GM12878 (cell line): ENCODE results near the gene CYP1A2.

Source experiments
- CREB1 ChIP-seq: IDR thresholded peaks from 2 replicates; pipeline ENCODE4 v1.6.1; 2012; ENCODE audit warnings: low read depth, mild to moderate bottlenecking, inconsistent platforms
- SMC3 ChIP-seq: IDR thresholded peaks from 2 replicates; pipeline ENCODE4 v1.6.1; 2011; ENCODE audit warnings: low read length, improper control_type of control experiment, borderline replicate concordance
- TF ChIP-seq, protein P1 (sequence below), 3 experiments: IDR thresholded peaks in 2 of 3; conservative IDR thresholded peaks in 1 of 3; 2 replicates each; pipeline ENCODE4 v1.5.1; 2011; ENCODE audit warnings: low read depth in 3 of 3, low read length in 3 of 3, mild to moderate bottlenecking in 3 of 3, control low read depth in 2 of 3, moderate library complexity in 2 of 3, inconsistent platforms in 1 of 3, mixed read lengths in 1 of 3; ENCODE audit not compliant: control insufficient read depth in 2 of 3, insufficient read depth in 1 of 3; ENCODE audit errors: extremely low read depth in 1 of 3

DNA sequence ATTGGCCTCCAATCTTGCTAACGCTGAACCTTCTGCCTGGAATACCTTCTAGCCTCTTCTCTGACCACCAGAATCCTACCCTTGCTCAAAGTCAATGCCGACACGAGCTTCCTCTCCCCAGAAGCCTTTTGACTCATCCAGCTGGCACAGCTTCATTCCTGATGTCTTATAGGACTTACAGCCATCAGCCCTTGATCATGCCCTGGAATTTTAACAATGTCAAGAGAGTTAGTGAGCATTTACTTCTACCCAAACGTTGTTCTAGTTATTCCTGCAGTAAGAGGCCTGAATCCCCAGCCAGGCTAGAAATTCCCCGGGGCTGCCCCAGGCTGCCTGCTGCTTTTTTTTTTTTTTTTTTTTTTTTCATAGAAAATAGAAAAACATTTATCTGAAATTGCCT, 3.9 kb downstream of the CYP1A2 start:
- TF ChIP-seq, protein P1, sequence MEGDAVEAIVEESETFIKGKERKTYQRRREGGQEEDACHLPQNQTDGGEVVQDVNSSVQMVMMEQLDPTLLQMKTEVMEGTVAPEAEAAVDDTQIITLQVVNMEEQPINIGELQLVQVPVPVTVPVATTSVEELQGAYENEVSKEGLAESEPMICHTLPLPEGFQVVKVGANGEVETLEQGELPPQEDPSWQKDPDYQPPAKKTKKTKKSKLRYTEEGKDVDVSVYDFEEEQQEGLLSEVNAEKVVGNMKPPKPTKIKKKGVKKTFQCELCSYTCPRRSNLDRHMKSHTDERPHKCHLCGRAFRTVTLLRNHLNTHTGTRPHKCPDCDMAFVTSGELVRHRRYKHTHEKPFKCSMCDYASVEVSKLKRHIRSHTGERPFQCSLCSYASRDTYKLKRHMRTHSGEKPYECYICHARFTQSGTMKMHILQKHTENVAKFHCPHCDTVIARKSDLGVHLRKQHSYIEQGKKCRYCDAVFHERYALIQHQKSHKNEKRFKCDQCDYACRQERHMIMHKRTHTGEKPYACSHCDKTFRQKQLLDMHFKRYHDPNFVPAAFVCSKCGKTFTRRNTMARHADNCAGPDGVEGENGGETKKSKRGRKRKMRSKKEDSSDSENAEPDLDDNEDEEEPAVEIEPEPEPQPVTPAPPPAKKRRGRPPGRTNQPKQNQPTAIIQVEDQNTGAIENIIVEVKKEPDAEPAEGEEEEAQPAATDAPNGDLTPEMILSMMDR (IDR thresholded peaks at IDR 0.05 in 2 of 3, conservative IDR thresholded peaks at IDR 0.05 in 1 of 3; ENCODE audit: control insufficient read depth in 2 of 3, extremely low read depth in 1 of 3, insufficient read depth in 1 of 3, low read depth in 3 of 3, low read length in 3 of 3): no peak
- TF ChIP-seq CREB1 (no peak), SMC3 (no peak)
